22Rv1 (cell line): ENCODE data around the gene CEBPA.

Experiments
- H3K27ac ChIP-seq: fragments of 450-650 bp; 2 replicates; pipeline ENCODE4 v1.5.1; 2017
- ZFX ChIP-seq: fragments of 450-650 bp; IDR thresholded peaks from 2 replicates; pipeline ENCODE4 v1.6.1; 2017; ENCODE audit warnings: antibody characterized with exemption, borderline replicate concordance
- TF ChIP-seq, protein P1 (sequence below): fragments of 450-650 bp; IDR thresholded peaks from 2 replicates; pipeline ENCODE4 v1.5.1; 2017; ENCODE audit warnings: mild to moderate bottlenecking

CEBPA gene

DNA sequence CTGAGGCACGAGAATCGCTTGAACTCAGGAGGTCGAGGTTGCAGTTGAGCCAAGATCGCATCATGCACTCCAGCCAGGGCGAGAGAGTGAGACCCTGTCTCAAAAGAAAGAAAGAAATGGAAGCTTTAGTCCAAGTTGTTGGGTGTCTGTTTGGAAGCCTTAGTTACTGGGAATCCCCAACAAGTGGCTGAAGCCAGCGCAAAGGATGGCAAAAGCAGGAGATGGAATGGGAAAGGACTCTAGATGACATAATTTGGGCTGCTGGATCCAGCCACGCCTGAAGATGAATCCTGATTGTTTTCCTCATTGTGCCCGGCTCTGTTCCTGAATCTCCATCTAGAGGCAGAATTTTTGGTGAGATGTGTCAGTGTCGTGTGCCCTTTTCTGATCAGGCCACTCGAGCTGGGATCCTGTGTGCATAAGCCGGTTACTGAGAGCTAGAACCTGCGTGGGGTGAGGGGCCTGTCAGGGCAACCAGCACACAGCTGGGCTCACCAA lies 18.1 kb downstream of the CEBPA start:
- TF ChIP-seq, protein P1, sequence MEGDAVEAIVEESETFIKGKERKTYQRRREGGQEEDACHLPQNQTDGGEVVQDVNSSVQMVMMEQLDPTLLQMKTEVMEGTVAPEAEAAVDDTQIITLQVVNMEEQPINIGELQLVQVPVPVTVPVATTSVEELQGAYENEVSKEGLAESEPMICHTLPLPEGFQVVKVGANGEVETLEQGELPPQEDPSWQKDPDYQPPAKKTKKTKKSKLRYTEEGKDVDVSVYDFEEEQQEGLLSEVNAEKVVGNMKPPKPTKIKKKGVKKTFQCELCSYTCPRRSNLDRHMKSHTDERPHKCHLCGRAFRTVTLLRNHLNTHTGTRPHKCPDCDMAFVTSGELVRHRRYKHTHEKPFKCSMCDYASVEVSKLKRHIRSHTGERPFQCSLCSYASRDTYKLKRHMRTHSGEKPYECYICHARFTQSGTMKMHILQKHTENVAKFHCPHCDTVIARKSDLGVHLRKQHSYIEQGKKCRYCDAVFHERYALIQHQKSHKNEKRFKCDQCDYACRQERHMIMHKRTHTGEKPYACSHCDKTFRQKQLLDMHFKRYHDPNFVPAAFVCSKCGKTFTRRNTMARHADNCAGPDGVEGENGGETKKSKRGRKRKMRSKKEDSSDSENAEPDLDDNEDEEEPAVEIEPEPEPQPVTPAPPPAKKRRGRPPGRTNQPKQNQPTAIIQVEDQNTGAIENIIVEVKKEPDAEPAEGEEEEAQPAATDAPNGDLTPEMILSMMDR = no peak
- no peak for TF ChIP-seq ZFX
- no peak overlapping the region for H3K27ac ChIP-seq

DNA sequence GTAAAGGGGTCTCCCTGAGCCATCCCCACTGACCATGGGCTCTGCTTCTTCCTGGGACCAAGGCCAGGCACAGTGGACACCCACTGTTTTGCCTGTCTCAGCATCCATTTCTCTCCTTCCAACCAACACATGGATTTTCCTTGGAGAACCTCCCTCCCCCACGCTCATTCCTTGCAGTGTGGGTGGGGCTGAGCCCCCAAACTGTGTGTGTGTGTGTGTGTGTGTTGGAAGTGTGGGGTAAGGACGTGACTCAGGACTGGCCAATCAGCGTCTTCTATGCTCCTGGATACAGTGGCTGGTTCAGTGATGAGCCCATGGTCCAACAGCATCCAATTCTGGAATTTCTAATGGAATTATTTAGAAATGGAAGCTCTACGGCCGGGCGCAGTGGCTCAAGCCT lies 18.7 kb downstream of the CEBPA start:
- H3K27ac ChIP-seq = no peak overlapping the region
- TF ChIP-seq, protein P1 = no peak
- TF ChIP-seq ZFX = no peak

DNA sequence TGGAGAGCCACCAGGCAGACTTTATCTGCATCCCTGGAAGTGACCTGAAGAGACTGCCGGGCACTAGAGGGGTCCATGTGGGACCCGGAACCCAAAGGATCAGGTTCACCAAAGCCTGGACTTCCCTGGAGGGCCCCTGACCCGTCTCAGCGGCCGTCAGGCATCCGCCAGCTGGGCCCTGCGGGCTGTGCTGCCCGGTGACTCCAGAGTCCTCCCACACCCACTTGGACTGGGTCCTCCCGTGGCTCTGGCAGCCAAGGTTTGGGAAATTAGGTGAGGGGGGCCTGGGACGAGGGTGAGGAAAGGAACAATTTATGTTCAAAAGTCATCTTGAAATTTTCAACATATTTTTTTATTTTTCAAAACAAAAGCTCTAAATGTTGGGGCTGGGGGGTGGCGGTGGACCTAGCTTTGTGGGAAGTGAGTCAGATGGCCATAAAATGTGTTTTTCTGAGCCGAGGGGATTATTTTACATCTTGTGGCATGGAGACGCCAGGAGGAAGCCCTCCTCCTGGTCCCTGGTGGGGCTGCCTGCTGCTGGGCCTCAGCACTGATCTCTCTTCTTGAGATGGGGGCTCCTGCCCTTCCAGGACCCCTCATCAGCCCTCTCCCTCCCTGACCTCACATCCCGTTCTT lies 20.2 kb downstream of the CEBPA start:
- TF ChIP-seq, protein P1 = no peak
- TF ChIP-seq ZFX = no peak
- no peak overlapping the region for H3K27ac ChIP-seq

DNA sequence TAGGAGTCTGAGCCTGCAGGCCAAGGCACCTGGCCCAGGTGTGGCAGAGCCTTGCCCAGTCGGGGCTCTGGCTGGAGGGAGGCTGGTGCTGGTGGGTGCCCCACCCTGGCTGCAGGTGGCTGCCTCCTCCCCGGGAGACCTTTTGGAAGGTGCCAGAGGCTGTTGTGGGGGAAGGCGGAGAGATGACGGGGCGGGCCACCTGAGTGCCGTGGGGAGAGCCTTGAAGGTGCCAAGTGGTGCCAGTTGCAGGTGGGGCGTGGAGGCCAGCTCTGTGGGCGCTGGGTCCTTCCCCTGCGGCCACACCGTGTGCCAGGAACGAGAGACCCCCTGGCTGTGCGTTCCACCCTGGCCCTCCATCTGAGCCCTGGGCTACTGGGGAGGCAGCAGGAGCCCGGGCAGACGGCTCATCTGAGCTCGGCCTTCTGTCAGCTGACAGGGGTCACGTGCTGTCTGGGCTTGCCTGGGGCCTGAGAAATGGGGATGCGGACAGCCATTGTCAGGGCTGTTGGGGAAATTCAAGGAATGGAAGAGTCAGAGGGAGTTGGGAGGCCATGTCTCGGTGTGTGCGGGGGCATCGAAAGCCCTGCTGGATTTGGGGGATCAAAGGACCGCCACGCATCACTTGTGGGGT lies 20.9 kb downstream of the CEBPA start:
- TF ChIP-seq, protein P1 = no peak
- TF ChIP-seq ZFX = no peak
- H3K27ac ChIP-seq = no peak overlapping the region

DNA sequence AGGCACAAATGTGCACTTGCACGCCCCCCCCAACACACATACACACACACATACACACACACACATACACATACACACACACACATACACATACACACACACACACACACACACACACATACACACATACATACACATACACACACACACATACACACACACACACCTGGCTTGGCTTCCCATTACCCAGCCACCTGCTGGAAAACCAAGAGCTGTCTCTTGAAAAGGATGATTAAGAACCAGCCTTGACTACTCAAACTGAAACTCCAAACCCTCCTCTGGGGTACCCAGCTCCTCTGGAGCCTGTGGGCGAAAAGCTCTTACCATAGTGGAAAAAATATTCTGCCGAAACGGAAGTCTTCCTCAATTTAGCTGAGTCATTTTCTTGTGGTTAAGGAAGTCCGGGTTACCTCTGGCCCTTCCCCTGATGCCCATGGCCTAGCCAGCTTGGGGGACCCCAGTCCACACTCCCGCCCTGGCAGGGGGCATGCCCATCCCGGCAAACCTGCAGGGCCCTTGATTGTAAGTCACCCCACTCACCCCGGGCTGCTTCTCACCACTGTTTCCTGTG lies 21.9 kb downstream of the CEBPA start:
- no peak for TF ChIP-seq ZFX
- TF ChIP-seq, protein P1 = no peak
- H3K27ac ChIP-seq = no peak overlapping the region

DNA sequence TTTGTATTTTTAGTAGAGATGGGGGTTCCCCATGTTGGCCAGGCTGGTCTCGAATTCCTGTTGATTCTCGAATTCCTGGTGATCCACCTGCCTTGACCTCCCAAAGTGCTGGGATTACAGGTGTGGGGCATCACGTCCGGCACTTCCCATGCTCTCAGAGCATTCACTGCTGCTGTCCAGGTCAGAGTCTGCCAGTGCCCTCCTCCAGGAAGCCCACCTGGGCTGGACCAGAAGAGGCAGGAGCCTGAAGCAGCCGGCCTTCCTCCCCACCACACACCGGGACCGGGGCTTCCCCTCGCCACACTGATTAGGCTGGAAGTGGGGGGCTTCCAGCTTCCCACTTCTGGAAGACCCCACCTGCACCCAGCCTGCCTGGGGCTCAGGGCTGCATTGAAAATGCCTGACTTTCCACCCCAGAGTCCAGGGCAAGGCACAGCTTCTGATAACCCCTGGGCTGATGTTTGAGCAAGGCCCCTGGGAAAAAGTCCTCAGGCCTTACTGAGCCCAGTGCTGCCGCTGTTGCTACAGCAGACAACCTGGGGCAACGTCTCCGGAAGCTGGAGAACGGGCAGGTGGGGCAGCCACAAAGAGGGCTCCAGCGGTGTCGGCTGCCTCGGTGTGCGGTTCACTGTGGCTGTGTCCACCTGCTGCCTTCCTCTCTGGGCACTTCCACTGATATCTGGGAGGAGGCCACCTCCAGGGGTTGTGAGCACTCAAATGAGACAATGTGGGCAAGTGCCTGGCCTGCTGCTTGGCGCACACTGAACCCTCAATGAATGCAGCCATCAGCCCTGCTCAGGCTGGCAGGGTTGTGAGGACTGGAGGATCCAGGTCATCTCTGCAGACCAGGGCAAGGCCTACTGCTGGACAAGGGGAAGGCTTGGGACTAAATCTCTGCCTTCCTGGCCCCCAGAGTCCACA lies 22.6 kb downstream of the CEBPA start:
- H3K27ac ChIP-seq = no peak overlapping the region
- TF ChIP-seq ZFX = no peak
- TF ChIP-seq, protein P1 = no peak
